Upper lobe of left lung (tissue), 6 donors: ENCODE results near the gene IFNK. TPM values are rescaled to one million over a fixed set of nuclear protein-coding genes. Genes with fewer than 3 reads are reported as not detected.

Experiments used
- ATAC-seq, 2 donors: fragments of 200-7000 bp; cut with Tn5 transposase; one replicate each; pipeline ENCODE4 v1.9.1; 2022; ENCODE audit warnings: mild to moderate bottlenecking in 2 of 2, moderate library complexity in 2 of 2; ENCODE audit not compliant: low FRiP score in 2 of 2
- DNase-seq, 2 donors: peaks; one replicate each; pipeline ENCODE4 v3.0.0-alpha.2; 2019 to 2020
- H3K27ac ChIP-seq, 4 donors: fragments of 200-600 bp; sonication (generic); one replicate each; pipeline ENCODE4 v1.5.1; 2016 to 2019
- H3K27me3 ChIP-seq, 4 donors: fragments of 200-600 bp; sonication (generic); one replicate each; pipeline ENCODE4 v1.5.1; 2017 to 2019
- H3K36me3 ChIP-seq, 4 donors: fragments of 200-600 bp; sonication (generic); one replicate each; pipeline ENCODE4 v1.5.1; 2016 to 2019
- H3K4me1 ChIP-seq, 4 donors: fragments of 200-600 bp; sonication (generic); one replicate each; pipeline ENCODE4 v1.5.1; 2018 to 2019
- H3K4me3 ChIP-seq, 4 donors: fragments of 200-600 bp; sonication (generic); one replicate each; pipeline ENCODE4 v1.5.1; 2017 to 2019; ENCODE audit warnings: mild to moderate bottlenecking in 2 of 4, moderate library complexity in 1 of 4
- H3K9me3 ChIP-seq, 4 donors: fragments of 200-600 bp; sonication (generic); one replicate each; pipeline ENCODE4 v1.5.1; 2018 to 2019
- CTCF ChIP-seq, 6 experiments: fragments of 450-650 bp in 4 of 6; fragments of 200-600 bp in 2 of 6; sonication (generic) in 2 of 6; IDR thresholded peaks; one replicate each; pipeline ENCODE4 v1.5.1; 2016 to 2019; ENCODE audit warnings: antibody characterized with exemption in 6 of 6
- EP300 ChIP-seq, 4 donors: sonication (generic); formaldehyde crosslinking; IDR thresholded peaks; one replicate each; pipeline ENCODE4 v1.5.1; 2017; ENCODE audit warnings: antibody characterized with exemption in 4 of 4, control low read depth in 2 of 4
- POLR2A ChIP-seq, 4 donors: fragments of 450-650 bp; IDR thresholded peaks; one replicate each; pipeline ENCODE4 v1.5.1; 2016 to 2017; ENCODE audit warnings: antibody characterized with exemption in 4 of 4, mild to moderate bottlenecking in 2 of 4
- POLR2AphosphoS5 ChIP-seq, 2 donors: sonication (generic); formaldehyde crosslinking; IDR thresholded peaks; one replicate each; pipeline ENCODE4 v1.5.1; 2017; ENCODE audit warnings: antibody characterized with exemption in 2 of 2
- WGBS, 2 donors: methylation state at CpG; one replicate each; pipeline ENCODE4 v1.1.5; 2017 to 2018; 5-methylcytosine and 5-hydroxymethylcytosine counted together
- total RNA-seq, 6 donors: library from RNA; depleted of rRNA in 4 of 6; stranded (reverse); fragments of >200 nt in 4 of 6; gene quantifications; one replicate each; pipeline versions ENCODE4 v1.1.0 to v1.2.1, GENCODE V29; 2016 to 2021
- donor health status: DM: no; HTN: no; CAD: no; lungs with moderate emphysema.
- donor health status: DM: no; HTN: yes; CAD: no; lungs with severe emphysema.

IFNK gene
- total RNA-seq, 6 donors from 2014 or later, result not detected

- peaks cover 0 to 6% (median 3%) of the 10 kb centered on the region in 4 donors for H3K4me1 ChIP-seq
- ATAC-seq (no peak), DNase-seq (no peak)
- H3K4me3 ChIP-seq, result no peak overlapping the region
- no peaks in the 10 kb centered on the region for H3K27me3 ChIP-seq
- peaks cover 0 to 5% (median 2%) of the 10 kb centered on the region in 4 donors for H3K9me3 ChIP-seq
- H3K27ac ChIP-seq, result no peak overlapping the region
- WGBS, 2 donors, result 78 to 80% methylated on average over 1 of the region's 1 CpG
- TF ChIP-seq CTCF (IDR thresholded peaks at IDR 0.05) (no peak), EP300 (IDR thresholded peaks at IDR 0.05) (no peak), POLR2A (IDR thresholded peaks at IDR 0.05) (no peak), POLR2AphosphoS5 (IDR thresholded peaks at IDR 0.05) (no peak)
- H3K36me3 ChIP-seq, result no peaks in the 10 kb centered on the region
These were observed 45.8 kb upstream of the IFNK start for GRCh38 chr9:27478322-27478721.

- no peak overlapping the region for H3K27ac ChIP-seq
- no peaks in the 10 kb centered on the region for H3K36me3 ChIP-seq
- no peaks in the 10 kb centered on the region for H3K4me1 ChIP-seq
- 87 to 88% methylated on average over 2 of the region's 2 CpGs for WGBS, 2 donors
- no peak for ATAC-seq
- TF ChIP-seq POLR2A (IDR thresholded peaks at IDR 0.05) (no peak), POLR2AphosphoS5 (IDR thresholded peaks at IDR 0.05) (no peak), CTCF (IDR thresholded peaks at IDR 0.05) (no peak), EP300 (IDR thresholded peaks at IDR 0.05) (no peak)
- H3K4me3 ChIP-seq, result no peak overlapping the region
- DNase-seq, result no peak
- no peaks in the 10 kb centered on the region for H3K27me3 ChIP-seq
- peaks cover 0 to 5% (median 2%) of the 10 kb centered on the region in 4 donors for H3K9me3 ChIP-seq
These were observed 41.4 kb upstream of the IFNK start for GRCh38 chr9:27482709-27483108.

GRCh38 chr9:27483576-27483975, 40.5 kb upstream of the IFNK start:
- ATAC-seq (no peak), DNase-seq (no peak)
- no peak overlapping the region for H3K27ac ChIP-seq
- no peak overlapping the region for H3K4me3 ChIP-seq
- no peaks in the 10 kb centered on the region for H3K4me1 ChIP-seq
- peaks cover 0 to 5% (median 2%) of the 10 kb centered on the region in 4 donors for H3K9me3 ChIP-seq
- no peaks in the 10 kb centered on the region for H3K36me3 ChIP-seq
- 84 to 95% methylated on average over 6 of the region's 6 CpGs for WGBS, 2 donors
- no peak for TF ChIP-seq POLR2AphosphoS5 (IDR thresholded peaks at IDR 0.05)
- no peak for TF ChIP-seq POLR2A (IDR thresholded peaks at IDR 0.05)
- TF ChIP-seq EP300 (IDR thresholded peaks at IDR 0.05), result no peak
- no peak for TF ChIP-seq CTCF (IDR thresholded peaks at IDR 0.05)
- H3K27me3 ChIP-seq, result no peaks in the 10 kb centered on the region

- TF ChIP-seq CTCF (IDR thresholded peaks at IDR 0.05) (no peak), POLR2A (IDR thresholded peaks at IDR 0.05) (no peak), POLR2AphosphoS5 (IDR thresholded peaks at IDR 0.05) (no peak), EP300 (IDR thresholded peaks at IDR 0.05) (no peak)
- no peak for ATAC-seq
These were observed 38.9 kb upstream of the IFNK start for GRCh38 chr9:27485158-27485557.

GRCh38 chr9:27487128-27487640, 36.9 kb upstream of the IFNK start:
- Histone ChIP-seq H3K27me3 (no peaks in the 10 kb centered on the region), H3K27ac (no peak overlapping the region), H3K9me3 (no peaks in the 10 kb centered on the region), H3K36me3 (no peaks in the 10 kb centered on the region), H3K4me3 (no peak overlapping the region), H3K4me1 (no peaks in the 10 kb centered on the region)
- ATAC-seq, result no peak
- TF ChIP-seq POLR2AphosphoS5 (IDR thresholded peaks at IDR 0.05), result no peak
- no peak for TF ChIP-seq EP300 (IDR thresholded peaks at IDR 0.05)
- no peak for TF ChIP-seq CTCF (IDR thresholded peaks at IDR 0.05)
- TF ChIP-seq POLR2A (IDR thresholded peaks at IDR 0.05), result no peak
- no peak for DNase-seq
- 48 to 71% methylated on average over 4 to 5 of the region's 5 CpGs for WGBS, 2 donors

More at GRCh38 chr9:27485158-27485557, 38.9 kb upstream of the IFNK start:
- no peak for DNase-seq
- Histone ChIP-seq H3K9me3 (no peaks in the 10 kb centered on the region), H3K4me3 (no peak overlapping the region), H3K4me1 (no peaks in the 10 kb centered on the region), H3K27ac (no peak overlapping the region), H3K27me3 (no peaks in the 10 kb centered on the region), H3K36me3 (no peaks in the 10 kb centered on the region)
- 88 to 100% methylated on average over 1 of the region's 1 CpG for WGBS, 2 donors
